LNCaP clone FGC (cell line): Measurements from ENCODE around the gene INTS1.

Experiments
- DNase-seq: peaks from one replicate; pipeline ENCODE4 v3.0.0-alpha.2; 2011; ENCODE audit warnings: low read depth
- H3K4me3 ChIP-seq: 2 replicates; pipeline ENCODE4 v1.5.1; 2011; ENCODE audit warnings: mild to moderate bottlenecking, low read depth, low read length, control low read depth
- TF ChIP-seq, protein P1 (sequence below): IDR thresholded peaks from 2 replicates; pipeline ENCODE4 v1.5.1; 2012; ENCODE audit warnings: mild to moderate bottlenecking; ENCODE audit not compliant: control insufficient read depth, insufficient read depth; ENCODE audit errors: extremely low read depth

Gene INTS1

DNA sequence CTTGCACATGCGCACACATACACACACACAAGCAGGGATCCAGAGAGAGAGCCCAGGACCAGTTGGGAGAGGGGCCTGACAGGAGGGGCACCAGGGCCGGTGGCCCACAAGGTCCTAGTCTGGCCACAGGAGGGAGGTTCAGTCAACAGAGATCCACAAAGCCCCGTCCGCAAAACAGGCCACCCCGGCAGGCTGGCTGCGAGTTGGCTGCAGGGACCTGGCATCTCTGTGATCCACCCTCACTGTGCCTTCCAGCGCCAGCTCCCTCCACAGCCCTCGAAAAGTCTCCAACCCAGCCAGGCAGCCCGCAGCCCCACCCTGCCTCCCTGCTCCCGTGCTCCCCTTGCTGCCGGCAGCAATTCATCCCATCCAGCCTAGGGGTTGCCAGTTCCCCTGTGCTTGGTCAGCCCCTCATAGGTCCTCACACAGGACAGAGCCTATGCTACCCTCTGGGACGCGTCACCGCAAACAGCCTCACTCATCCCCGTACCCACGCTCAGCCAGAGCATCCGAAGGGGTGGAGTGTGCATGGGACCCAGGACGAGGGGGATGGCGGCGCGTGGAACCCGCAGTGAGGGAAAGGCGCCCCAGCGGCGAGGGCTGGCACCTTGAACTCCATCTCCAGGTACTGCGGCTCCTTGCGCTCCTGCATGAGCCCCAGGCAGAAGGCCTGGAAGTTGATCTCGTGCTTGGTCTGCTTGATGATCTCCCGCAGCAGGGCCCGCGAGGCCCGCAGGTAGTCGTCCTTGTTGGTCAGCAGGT, 7.5 kb downstream of the INTS1 start:
- TF ChIP-seq, protein P1, sequence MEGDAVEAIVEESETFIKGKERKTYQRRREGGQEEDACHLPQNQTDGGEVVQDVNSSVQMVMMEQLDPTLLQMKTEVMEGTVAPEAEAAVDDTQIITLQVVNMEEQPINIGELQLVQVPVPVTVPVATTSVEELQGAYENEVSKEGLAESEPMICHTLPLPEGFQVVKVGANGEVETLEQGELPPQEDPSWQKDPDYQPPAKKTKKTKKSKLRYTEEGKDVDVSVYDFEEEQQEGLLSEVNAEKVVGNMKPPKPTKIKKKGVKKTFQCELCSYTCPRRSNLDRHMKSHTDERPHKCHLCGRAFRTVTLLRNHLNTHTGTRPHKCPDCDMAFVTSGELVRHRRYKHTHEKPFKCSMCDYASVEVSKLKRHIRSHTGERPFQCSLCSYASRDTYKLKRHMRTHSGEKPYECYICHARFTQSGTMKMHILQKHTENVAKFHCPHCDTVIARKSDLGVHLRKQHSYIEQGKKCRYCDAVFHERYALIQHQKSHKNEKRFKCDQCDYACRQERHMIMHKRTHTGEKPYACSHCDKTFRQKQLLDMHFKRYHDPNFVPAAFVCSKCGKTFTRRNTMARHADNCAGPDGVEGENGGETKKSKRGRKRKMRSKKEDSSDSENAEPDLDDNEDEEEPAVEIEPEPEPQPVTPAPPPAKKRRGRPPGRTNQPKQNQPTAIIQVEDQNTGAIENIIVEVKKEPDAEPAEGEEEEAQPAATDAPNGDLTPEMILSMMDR, result no peak
- H3K4me3 ChIP-seq, result no peak overlapping the region
- no peak for DNase-seq

DNA sequence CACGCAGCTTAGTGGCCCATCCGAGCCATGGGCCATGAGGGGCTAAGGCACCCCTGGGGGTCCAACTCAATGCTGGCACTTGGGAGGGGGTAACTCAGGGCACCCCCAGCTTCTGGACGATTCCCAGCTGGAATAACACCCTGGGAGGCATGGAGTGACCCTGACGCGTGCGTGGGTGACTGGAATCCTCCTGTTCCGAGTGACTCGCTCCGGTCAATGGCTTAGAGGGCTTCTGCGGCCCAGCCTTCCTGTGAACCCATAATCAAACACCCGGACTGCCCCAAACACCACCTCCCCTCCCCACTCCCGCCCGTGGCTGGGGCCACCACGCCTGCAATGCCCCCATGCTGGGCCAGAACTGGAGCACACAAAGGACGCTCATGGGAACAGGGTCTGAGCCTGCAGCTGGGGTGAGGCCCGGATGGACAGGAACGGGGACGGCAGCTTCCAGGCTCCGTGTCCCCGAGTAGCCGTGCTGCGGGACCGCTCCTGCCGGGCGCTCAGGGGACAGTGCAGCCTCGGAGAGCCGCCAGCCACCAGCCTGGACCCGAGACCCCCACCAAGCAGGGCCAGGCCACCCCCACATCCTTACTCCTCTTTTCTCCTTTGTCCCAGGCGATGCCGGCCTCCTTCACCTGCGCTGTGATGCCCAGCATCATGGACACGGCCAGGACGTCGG, 8.5 kb downstream of the INTS1 start:
- DNase-seq, result no peak
- TF ChIP-seq, protein P1, result no peak
- H3K4me3 ChIP-seq, result no peak overlapping the region

DNA sequence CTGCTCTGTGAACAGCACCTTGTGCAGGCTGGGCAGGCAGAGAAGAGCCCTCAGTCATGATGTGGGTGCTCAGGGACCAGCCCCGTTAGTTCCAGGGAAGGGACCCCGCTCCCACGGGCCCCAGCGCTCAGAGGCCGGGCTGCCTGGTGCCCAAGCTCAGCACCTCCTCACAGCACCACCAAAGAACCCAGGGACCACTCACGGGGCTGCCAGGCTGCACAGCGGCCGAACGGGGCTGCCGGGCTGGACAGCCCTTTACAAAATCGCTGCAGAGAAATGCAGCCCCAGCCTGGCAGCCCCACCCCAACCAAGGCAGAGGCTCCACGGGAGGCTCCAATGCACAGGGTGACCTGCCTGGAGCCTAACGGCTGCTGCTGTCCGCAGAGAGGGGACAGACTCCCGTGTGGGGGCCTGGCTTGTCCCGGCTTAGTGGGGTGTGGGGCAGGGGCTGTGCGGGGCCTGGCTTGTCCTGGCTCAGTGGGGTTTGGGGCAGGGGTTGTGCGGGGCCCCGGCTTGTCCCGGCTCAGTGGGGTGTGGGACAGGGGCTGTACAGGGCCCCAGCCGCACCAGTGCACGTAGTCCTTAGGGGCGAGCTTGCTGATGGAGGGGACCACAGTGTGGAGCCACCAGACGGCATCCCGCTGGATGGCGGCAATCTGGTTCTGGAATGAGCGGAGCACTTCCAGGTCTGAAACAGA, 9.2 kb downstream of the INTS1 start:
- TF ChIP-seq, protein P1, result no peak
- H3K4me3 ChIP-seq, result no peak overlapping the region
- DNase-seq, result no peak

DNA sequence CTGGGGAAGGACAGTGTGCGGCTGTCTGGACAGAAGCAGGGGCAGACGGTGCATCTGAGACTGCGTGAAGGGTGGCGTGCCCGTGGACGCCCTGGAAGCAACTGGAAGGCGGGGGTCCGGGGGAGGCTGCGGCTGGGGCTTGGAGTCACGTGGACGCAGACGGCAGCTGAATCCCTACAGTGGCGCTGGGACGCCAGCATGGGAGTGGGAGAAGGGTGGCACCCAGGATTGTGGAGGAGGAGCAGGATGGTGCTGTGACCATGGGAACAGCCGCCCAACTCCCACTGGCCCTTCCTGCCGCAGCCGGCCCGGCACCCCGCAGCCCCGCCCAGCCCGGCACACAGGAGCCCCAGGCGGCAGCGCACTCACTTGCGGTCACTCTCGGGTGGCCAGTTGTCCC, 9.7 kb downstream of the INTS1 start:
- no peak for DNase-seq
- no peak overlapping the region for H3K4me3 ChIP-seq
- TF ChIP-seq, protein P1, result no peak

DNA sequence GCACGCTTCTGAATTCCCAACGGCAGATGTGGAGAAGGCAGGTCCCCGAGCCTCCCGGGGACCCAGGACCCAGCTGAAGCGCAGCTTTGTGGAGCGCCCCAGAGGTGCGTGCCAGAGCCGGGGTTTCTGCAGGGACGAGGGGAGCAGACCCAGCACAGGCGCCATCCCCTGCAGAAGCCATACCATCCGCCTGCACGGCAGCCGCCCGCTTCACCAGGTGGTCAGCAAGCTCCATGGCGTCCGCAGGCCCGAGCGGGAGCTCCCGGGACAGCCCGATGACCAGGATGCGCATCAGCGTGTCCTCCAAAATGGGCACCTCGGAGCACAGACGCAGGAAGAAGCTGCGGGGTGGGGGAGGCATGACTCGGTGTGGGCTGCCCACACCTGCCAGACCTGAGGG, 10.6 kb downstream of the INTS1 start:
- DNase-seq, result no peak
- H3K4me3 ChIP-seq, result no peak overlapping the region
- TF ChIP-seq, protein P1, result no peak

DNA sequence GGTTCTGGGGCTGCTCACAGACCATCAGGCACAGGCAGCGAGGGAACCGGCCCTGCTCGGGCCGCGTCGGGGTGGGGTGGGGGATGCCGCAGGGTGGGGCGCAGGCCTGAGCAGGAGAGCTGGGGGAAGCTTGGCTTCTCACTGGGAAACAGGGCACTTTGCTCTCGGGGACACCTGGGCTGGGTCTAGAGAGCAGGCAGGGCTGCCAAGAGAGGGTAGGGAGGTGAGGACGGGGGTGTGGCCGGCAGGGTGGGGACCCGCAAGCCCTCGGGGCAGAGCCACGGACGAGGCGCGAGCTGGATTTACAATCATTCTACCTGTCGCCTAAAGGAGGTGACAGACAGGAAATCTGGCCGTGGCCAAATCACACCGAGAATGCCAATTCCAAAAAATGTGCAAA, 11.1 kb downstream of the INTS1 start:
- no peak for DNase-seq
- H3K4me3 ChIP-seq, result no peak overlapping the region
- TF ChIP-seq, protein P1, result no peak
